Activated CD4-positive, CD25-positive, alpha-beta regulatory T cell treated with anti-CD3 and anti-CD28 coated beads, Interleukin-2, amount 50 U/mL, for 24 hours (primary cell): ENCODE measurements around the gene TNNI3K.

Experiments
- ATAC-seq, 2 donors: fragments of 150-1000 bp; cut with Tn5 transposase; one replicate each; pipeline ENCODE4 v1.10.0; 2021; ENCODE audit warnings: mild to moderate bottlenecking in 1 of 2, moderate library complexity in 1 of 2

Gene TNNI3K

GRCh38 chr1:74505928-74506710, 270.9 kb downstream of the TNNI3K start:
- no peak for ATAC-seq

- no peak for ATAC-seq
Measured at GRCh38 chr1:74508449-74508848, 273.3 kb downstream of the TNNI3K start.

DNA sequence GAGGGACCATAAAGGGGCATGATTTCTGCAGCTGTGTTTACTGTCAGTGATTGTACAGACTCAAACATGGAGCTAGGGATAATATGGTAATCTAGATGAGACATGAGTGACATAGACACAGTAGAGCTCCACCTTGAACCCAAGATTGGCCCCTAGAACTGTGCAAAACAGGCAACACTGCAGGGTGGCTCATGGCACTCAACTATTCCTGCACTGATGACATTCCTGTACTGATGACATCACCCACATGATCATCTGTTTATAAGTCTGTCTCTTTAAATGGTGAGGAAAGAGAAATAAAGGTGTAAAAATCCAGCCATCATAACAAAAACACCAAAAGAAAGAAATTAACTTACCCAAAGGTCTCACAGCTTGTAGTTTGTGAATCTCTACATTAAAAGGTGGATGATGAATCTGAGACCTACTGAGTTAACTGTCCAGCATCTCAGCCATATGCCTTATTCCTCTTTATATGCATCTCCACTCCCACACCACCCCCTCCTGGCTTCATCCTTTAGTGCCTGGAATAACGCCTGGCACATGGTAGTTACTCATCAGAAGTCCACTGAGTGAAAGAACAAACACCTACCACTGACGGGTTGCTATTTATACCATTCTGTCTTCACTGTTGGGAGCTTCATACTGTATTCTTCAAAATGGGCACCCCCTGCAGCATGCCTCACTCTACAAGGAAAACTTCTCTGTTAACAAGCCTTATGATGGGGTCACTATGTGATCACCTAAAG, 277.2 kb downstream of the TNNI3K start, which contains the start of gene LRRC53:
Gene LRRC53, minus strand, starts transcription at position 442 of the 746 bp plus-strand sequence. CDS start 29,262 bp downstream, outside the sequence.
- no peak for ATAC-seq

- no peak for ATAC-seq
Measured at GRCh38 chr1:74513411-74514300, 278.5 kb downstream of the TNNI3K start.

DNA sequence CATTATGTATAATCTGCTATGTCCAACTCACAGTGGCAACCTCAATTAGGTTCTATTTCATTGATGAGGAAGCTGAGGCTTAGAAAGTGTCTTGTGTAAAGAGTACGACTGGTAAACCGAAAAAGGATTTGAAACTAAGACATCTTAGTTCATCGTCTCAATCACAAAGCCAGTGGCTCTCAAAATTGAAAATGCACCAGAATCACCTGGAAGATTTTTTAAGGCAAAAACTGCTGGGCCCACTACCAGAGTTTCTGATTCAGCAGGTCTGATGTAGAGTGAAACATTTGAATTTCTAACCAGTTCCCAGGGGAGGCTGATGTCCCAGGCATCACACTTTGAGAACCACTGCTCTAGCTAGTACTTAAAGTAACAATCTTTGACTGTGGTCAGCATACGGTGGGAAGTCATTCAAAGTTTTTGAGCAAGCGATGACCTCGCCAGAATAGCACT, 282.4 kb downstream of the TNNI3K start:
- no peak for ATAC-seq

GRCh38 chr1:74522148-74522547, 287.0 kb downstream of the TNNI3K start:
- no peak for ATAC-seq

- ATAC-seq: no peak
Measured at GRCh38 chr1:74523873-74524480, 288.8 kb downstream of the TNNI3K start.

DNA sequence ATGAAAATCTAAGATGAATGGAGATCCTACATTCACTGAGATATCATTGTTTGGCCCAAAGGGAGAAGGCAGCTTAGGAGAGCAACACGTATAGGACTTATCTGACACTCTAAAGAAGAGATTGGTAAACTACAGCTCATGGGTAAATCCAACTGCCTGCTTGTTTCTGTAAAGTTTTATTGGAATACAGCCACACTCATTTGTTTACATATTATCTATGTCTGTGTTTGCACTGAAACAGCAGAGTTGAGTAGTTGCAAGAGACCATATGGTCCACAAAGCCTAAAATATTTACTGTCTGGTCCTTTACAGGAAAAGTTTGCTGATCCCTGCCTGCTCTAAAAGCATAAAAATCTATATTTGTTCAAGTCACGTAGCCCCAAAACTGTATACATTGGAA, 291.5 kb downstream of the TNNI3K start:
- ATAC-seq: no peak

GRCh38 chr1:74528123-74528522, 292.9 kb downstream of the TNNI3K start:
- ATAC-seq: no peak

DNA sequence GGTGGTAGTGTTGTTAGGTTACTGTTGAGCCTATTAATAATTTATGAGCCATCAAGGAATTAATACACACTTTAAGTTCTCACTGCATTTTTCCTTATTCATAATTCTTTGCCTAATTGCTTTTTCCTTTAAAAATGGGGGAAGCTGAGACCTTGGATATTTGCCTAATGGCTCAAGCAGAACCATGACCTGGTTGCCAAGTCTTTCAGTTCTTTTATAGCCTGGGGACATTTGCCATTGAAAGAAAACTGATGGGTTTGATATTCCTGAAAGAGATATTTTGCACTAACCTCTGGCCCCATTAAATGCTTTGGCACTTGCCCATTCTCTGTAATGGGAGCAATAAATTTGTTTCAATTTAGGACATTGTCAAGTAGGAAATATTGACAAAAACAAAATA, 295.7 kb downstream of the TNNI3K start:
- no peak for ATAC-seq

GRCh38 chr1:74531796-74532195, 296.6 kb downstream of the TNNI3K start:
- ATAC-seq: no peak

DNA sequence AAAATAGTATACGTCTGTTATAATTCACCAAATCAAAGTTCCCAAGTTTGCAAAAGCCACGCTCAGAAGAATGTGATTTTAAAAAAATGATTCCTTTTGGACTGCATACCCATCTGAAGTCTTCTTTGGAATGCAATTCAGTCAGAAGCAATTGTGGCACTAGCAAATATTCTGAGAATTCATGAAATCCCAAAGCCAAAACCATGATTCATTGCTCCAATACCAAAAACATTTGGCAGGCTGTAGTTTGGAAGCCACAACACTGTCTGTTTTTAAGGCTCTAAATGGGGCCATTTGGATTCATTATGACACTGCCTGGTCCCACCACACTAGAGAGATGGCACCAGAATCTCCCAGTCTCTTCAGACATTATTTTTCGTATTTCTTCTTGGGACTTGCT, 299.1 kb downstream of the TNNI3K start:
- ATAC-seq: no peak

- no peak for ATAC-seq
Measured at GRCh38 chr1:74545821-74546220, 310.6 kb downstream of the TNNI3K start.

- no peak for ATAC-seq
Measured at GRCh38 chr1:74548961-74549750, 314.0 kb downstream of the TNNI3K start.

- ATAC-seq: no peak
Measured at GRCh38 chr1:74549932-74550331, 314.7 kb downstream of the TNNI3K start.

DNA sequence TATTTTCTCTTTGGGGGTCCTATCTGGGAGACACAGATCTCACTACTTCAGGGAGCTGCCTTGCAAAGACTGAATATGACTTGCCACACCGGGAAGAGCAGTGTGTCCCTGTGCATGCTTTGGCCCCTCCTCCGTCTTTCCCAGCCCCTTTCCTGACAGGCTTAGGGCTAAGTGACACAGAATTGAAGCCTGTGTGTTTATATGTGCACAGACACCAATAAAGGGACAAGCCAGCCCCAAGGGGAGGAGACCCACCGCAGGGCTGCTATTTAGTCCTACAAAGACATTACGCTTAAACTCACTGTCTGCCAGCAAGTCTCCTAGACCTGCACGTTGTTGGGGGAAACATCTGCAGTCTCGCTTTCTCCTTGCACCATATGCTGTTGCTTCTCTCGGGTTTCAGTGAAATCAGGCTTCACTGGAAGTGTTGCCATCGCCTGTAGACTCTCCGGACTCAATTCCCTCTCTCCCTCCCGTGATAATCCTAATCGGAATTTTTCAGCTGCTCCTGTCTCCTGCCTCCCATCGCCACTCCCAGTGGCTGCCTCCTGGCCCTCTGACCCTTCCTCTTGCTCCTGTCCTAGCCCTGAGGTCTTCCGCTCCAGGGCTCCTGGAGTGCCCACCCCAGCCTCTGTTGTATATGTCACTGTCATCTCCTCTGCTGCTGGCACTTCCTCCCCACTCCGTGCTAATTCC, 335.8 kb downstream of the TNNI3K start:
- no peak for ATAC-seq

DNA sequence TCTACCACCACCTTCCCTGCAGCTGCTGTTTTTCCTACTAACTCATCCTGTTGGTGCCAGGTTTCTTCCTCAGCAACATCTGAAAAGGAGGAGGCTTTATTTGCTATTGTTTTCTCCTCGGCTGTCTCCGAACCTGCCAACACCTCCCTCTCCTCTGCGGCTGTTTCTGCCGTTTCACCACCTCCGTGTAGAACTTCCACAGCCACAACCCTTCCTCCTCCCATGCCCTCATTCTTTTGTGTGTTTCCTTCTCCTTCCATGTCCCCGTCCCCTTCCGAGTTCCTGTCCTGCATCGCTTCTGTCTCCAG, 336.3 kb downstream of the TNNI3K start:
- no peak for ATAC-seq

- no peak for ATAC-seq
Measured at GRCh38 chr1:74571891-74572290, 336.7 kb downstream of the TNNI3K start.

DNA sequence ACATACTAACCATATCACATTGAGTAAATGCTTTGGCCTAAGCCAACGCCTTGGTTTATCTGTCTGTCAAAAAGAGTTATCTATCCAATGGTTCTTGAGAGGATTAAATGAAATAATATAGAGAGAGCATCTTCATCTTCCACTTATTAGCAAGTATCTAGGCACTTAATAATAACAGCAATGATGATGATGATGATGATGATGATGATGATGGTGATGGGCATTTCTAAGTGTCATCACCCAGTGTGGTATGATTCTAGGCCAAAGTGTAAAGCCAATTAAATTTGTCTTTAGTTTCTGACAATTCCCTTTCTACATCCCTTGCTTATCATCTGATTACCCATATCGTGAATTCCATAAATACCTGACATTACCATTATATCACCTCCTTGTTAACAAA, 342.9 kb downstream of the TNNI3K start:
- no peak for ATAC-seq

DNA sequence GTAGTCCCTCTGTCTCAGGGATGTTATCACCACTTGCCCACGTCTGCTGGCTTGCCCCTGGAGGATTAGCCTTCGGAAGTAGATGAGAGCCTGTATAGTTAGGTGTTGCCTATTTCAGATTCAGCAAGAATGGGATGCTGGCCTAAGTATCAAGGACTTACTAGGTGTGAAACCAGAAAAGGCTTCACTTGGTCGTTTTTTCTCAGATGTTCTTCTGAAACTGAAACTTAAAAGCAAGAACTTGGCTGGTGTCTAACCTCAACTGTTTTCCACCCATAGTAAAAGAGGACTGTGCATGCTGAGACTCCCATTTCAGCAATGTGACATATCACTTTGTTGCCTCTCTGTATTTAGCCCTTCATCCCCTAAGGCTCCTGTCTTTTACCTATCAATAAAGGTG, 344.2 kb downstream of the TNNI3K start:
- no peak for ATAC-seq

- ATAC-seq: no peak
Measured at GRCh38 chr1:74583397-74583796, 348.2 kb downstream of the TNNI3K start.
